ENCODE results near the gene ART1.

ART1 gene

DNA sequence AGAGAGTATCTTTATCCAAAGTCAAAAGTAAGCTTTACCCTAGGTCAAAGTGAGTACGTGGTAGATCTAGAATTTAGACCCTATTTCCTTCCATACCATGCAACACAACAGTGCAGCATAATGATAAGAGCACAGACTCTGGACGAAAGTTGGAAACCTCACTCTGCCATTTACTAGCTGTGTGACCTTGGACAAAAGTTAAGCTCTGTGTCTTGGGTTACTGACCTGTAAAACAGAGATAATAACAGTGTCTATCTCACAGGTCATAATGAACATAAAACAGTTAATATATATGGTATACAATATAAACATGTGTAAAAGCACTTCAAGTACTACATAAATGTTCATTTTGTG, 39.9 kb downstream of the ART1 start:
- TF ChIP-seq TAF1 (IDR thresholded peaks at IDR 0.05; ENCODE audit: borderline replicate concordance, insufficient read depth, low read length), result no peak
- TF ChIP-seq FOXP2 (optimal IDR thresholded peaks at IDR 0.05; ENCODE audit: borderline replicate concordance, extremely low read depth, extremely low read length, insufficient read depth), result no peak
- TF ChIP-seq SIN3A (IDR thresholded peaks at IDR 0.05; ENCODE audit: borderline replicate concordance, insufficient read depth, low read length), result no peak
- TF ChIP-seq REST (IDR thresholded peaks at IDR 0.05; ENCODE audit: insufficient read depth in 1 of 2, low read depth in 2 of 2, low read length in 2 of 2), result no peak
- TF ChIP-seq POLR2AphosphoS5 (IDR thresholded peaks at IDR 0.05; ENCODE audit: low read depth, low read length), result no peak

- TF ChIP-seq TAF1 (IDR thresholded peaks at IDR 0.05; ENCODE audit: borderline replicate concordance, insufficient read depth, low read length) (no peak), REST (IDR thresholded peaks at IDR 0.05; ENCODE audit: insufficient read depth in 1 of 2, low read depth in 2 of 2, low read length in 2 of 2) (no peak), SIN3A (IDR thresholded peaks at IDR 0.05; ENCODE audit: borderline replicate concordance, insufficient read depth, low read length) (no peak), FOXP2 (optimal IDR thresholded peaks at IDR 0.05; ENCODE audit: borderline replicate concordance, extremely low read depth, extremely low read length, insufficient read depth) (no peak), POLR2AphosphoS5 (IDR thresholded peaks at IDR 0.05; ENCODE audit: low read depth, low read length) (no peak)
These were observed 41.0 kb downstream of the ART1 start for GRCh38 chr11:3685923-3686322.

- TF ChIP-seq FOXP2 (optimal IDR thresholded peaks at IDR 0.05; ENCODE audit: borderline replicate concordance, extremely low read depth, extremely low read length, insufficient read depth) (no peak), SIN3A (IDR thresholded peaks at IDR 0.05; ENCODE audit: borderline replicate concordance, insufficient read depth, low read length) (no peak), TAF1 (IDR thresholded peaks at IDR 0.05; ENCODE audit: borderline replicate concordance, insufficient read depth, low read length) (no peak), REST (IDR thresholded peaks at IDR 0.05; ENCODE audit: insufficient read depth in 1 of 2, low read depth in 2 of 2, low read length in 2 of 2) (no peak), POLR2AphosphoS5 (IDR thresholded peaks at IDR 0.05; ENCODE audit: low read depth, low read length) (no peak)
These were observed 41.8 kb downstream of the ART1 start for GRCh38 chr11:3686751-3687150.

- TF ChIP-seq POLR2AphosphoS5 (IDR thresholded peaks at IDR 0.05; ENCODE audit: low read depth, low read length), result no peak
- no peak for TF ChIP-seq REST (IDR thresholded peaks at IDR 0.05; ENCODE audit: insufficient read depth in 1 of 2, low read depth in 2 of 2, low read length in 2 of 2)
- no peak for TF ChIP-seq TAF1 (IDR thresholded peaks at IDR 0.05; ENCODE audit: borderline replicate concordance, insufficient read depth, low read length)
- TF ChIP-seq FOXP2 (optimal IDR thresholded peaks at IDR 0.05; ENCODE audit: borderline replicate concordance, extremely low read depth, extremely low read length, insufficient read depth), result no peak
- no peak for TF ChIP-seq SIN3A (IDR thresholded peaks at IDR 0.05; ENCODE audit: borderline replicate concordance, insufficient read depth, low read length)
These were observed 55.5 kb downstream of the ART1 start for GRCh38 chr11:3700410-3700809.

DNA sequence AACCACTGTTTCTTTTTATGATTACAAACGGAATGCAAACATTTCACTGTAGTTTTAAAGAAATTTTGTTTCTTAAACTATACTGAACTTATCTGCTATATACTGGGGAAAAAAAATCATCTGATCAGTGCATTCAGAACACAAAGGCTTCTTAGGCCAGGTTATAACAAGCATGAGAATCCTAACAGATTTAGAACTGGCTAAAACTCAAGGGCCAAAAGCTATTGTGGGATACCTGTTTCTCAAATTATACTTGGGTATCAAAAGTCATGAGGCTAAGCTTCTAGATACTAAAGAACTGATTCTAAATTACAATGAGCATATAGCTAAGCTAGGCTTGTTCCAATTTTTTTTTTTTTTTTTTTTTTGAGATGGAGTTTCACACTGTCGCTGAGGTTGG, 56.0 kb downstream of the ART1 start:
- TF ChIP-seq REST (IDR thresholded peaks at IDR 0.05; ENCODE audit: insufficient read depth in 1 of 2, low read depth in 2 of 2, low read length in 2 of 2) (no peak), TAF1 (IDR thresholded peaks at IDR 0.05; ENCODE audit: borderline replicate concordance, insufficient read depth, low read length) (no peak), POLR2AphosphoS5 (IDR thresholded peaks at IDR 0.05; ENCODE audit: low read depth, low read length) (no peak), FOXP2 (optimal IDR thresholded peaks at IDR 0.05; ENCODE audit: borderline replicate concordance, extremely low read depth, extremely low read length, insufficient read depth) (no peak), SIN3A (IDR thresholded peaks at IDR 0.05; ENCODE audit: borderline replicate concordance, insufficient read depth, low read length) (no peak)
